Loucy (cell line): ENCODE measurements around the gene KCNJ11.

Experiments used
- EZH2phosphoT487 ChIP-seq: fragments of 200-600 bp; IDR thresholded peaks from 2 replicates; pipeline ENCODE4 v1.6.1; 2018; ENCODE audit warnings: antibody characterized with exemption, mild to moderate bottlenecking, moderate library complexity, borderline replicate concordance
- TF ChIP-seq, protein P1 (sequence below): fragments of 200-600 bp; sonication (generic); conservative IDR thresholded peaks from 2 replicates; pipeline ENCODE4 v1.5.1; 2014; ENCODE audit warnings: mild to moderate bottlenecking, antibody characterized with exemption, low read length

DNA sequence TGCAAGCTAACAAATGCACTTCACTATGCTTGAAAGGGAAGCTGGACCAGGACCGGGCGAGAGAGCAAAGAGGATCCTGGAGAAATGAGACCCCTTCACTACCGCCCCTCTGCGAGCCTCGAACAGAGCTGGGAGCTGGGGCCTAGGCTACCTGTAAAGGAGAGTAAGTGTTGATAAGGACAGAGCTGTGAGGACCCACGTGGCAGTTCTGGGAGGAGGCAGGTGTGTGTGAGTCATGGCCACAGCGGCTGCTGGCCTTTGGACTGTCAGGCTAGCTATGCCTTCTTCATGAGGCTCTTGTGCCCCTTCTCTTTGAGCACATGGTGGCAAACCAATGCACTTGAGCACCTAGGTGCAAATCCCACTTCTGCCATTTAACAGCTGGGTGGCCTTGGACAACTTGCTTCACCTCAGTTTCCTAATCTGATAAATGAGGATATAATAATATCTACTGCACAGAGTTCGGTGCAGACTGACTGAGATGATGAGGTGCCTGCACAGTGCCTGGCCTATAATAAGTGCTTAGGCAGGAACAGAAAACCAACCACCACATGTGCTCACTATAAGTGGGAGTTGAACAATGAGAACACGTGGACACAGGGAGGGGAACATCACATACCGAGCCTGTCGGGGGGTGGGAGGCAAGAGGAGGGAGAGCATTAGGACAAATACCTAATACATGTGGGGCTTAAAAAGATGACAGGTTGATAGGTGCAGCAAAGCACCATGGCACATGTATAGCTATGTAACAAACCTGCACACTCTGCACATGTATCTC lies 35.3 kb upstream of the KCNJ11 start:
- TF ChIP-seq, protein P1, sequence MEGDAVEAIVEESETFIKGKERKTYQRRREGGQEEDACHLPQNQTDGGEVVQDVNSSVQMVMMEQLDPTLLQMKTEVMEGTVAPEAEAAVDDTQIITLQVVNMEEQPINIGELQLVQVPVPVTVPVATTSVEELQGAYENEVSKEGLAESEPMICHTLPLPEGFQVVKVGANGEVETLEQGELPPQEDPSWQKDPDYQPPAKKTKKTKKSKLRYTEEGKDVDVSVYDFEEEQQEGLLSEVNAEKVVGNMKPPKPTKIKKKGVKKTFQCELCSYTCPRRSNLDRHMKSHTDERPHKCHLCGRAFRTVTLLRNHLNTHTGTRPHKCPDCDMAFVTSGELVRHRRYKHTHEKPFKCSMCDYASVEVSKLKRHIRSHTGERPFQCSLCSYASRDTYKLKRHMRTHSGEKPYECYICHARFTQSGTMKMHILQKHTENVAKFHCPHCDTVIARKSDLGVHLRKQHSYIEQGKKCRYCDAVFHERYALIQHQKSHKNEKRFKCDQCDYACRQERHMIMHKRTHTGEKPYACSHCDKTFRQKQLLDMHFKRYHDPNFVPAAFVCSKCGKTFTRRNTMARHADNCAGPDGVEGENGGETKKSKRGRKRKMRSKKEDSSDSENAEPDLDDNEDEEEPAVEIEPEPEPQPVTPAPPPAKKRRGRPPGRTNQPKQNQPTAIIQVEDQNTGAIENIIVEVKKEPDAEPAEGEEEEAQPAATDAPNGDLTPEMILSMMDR = no peak
- no peak for TF ChIP-seq EZH2phosphoT487
